HepG2 (cell line): Measurements from ENCODE around the gene NSUN3. TPM values are rescaled to one million over a fixed set of nuclear protein-coding genes. Genes with fewer than 3 reads are reported as not detected.

Experiments used
- ATAC-seq: fragments of 200-7000 bp; cut with Tn5 transposase; 3 replicates; pipeline ENCODE4 v1.9.1; 2020; ENCODE audit warnings: mild to moderate bottlenecking, moderate library complexity
- BruUV-seq: library from RNA; stranded (reverse); fragments of 400-500 nt; replicated peaks from 2 replicates; lab custom pipeline; 2021; lab: Mats Ljungman, UMichigan
- CTCF ChIA-PET: fragments of 300-600 bp; formaldehyde crosslinking; extraction: SDS; loops from one replicate; lab custom pipeline; 2021; ENCODE audit warnings: low total read pairs, inconsistent platforms, low intra/inter-chr PET ratio; lab: Yijun Ruan, JAX
- POLR2A ChIA-PET: fragments of 350-600 bp; sonication (Branson Sonifier 250); formaldehyde crosslinking; loops from one replicate; lab custom pipeline; 2020; ENCODE audit warnings: antibody characterized with exemption, inconsistent platforms; lab: Yijun Ruan, JAX
- DNase-seq: peaks from one replicate; pipeline ENCODE4 v3.0.0-alpha.2; 2015; ENCODE audit warnings: low spot score
- FAIRE-seq: peaks from 3 replicates; lab custom pipeline; 2011; peaks lifted over from hg19 to GRCh38; lab: Jason Lieb, UNC
- H2AFZ ChIP-seq: one replicate; pipeline ENCODE4 v1.6.1; 2011; ENCODE audit warnings: low read length, inconsistent platforms
- H3K27ac ChIP-seq: fragments of 300-600 bp; 3 replicates; pipeline ENCODE4 v1.8.0; 2011; ENCODE audit warnings: mixed run types, mild to moderate bottlenecking, mixed read lengths, low read length, inconsistent platforms; ENCODE audit not compliant: insufficient read depth; ENCODE audit errors: extremely low read length
- H3K27me3 ChIP-seq, 2 experiments: fragments of 200-600 bp in 1 of 2; 2 replicates in 1 of 2; 3 replicates in 1 of 2; pipeline versions ENCODE4 v1.6.0 to v1.8.0; 2011; ENCODE audit warnings: low read length in 2 of 2, mild to moderate bottlenecking in 2 of 2, moderate library complexity in 2 of 2, inconsistent platforms in 1 of 2; ENCODE audit not compliant: insufficient read depth in 2 of 2, control insufficient read depth in 1 of 2
- H3K36me3 ChIP-seq, 2 experiments: fragments of 200-600 bp in 1 of 2; replicated peaks in 1 of 2; 2 replicates in 1 of 2; 3 replicates in 1 of 2; pipeline versions ENCODE4 v1.5.1 to v1.8.0; 2011; ENCODE audit warnings: low read length in 2 of 2, inconsistent platforms in 1 of 2; ENCODE audit not compliant: insufficient read depth in 2 of 2, control insufficient read depth in 1 of 2
- H3K4me1 ChIP-seq: 2 replicates; pipeline ENCODE4 v1.5.1; 2012; ENCODE audit warnings: low read length, inconsistent platforms; ENCODE audit not compliant: insufficient read depth
- H3K4me2 ChIP-seq: 2 replicates; pipeline ENCODE4 v1.6.0; 2011; ENCODE audit warnings: low read depth, low read length, inconsistent platforms
- H3K4me3 ChIP-seq, 3 experiments: fragments of 200-600 bp in 1 of 3; sonication (generic), shearing (Covaris generic) in 1 of 3; replicated peaks in 1 of 3; 2 replicates each; pipeline ENCODE4 v1.5.1; 2011 to 2016; ENCODE audit warnings: low read length in 3 of 3, inconsistent platforms in 2 of 3, low read depth in 2 of 3, mild to moderate bottlenecking in 2 of 3, control low read depth in 1 of 3, mixed read lengths in 1 of 3; ENCODE audit not compliant: insufficient read depth in 1 of 3
- H3K79me2 ChIP-seq: one replicate; pipeline ENCODE4 v1.6.1; 2011; ENCODE audit warnings: low read length, inconsistent platforms; ENCODE audit not compliant: insufficient read depth
- H3K9ac ChIP-seq: 2 replicates; pipeline ENCODE4 v1.6.0; 2011; ENCODE audit warnings: mild to moderate bottlenecking, low read depth, low read length, inconsistent platforms; ENCODE audit not compliant: insufficient read depth
- H3K9me3 ChIP-seq: 2 replicates; pipeline ENCODE4 v1.5.1; 2012; ENCODE audit warnings: mild to moderate bottlenecking, low read length
- H4K20me1 ChIP-seq: 2 replicates; pipeline ENCODE4 v1.6.0; 2011; ENCODE audit warnings: inconsistent platforms, mild to moderate bottlenecking, low read length, moderate library complexity; ENCODE audit not compliant: insufficient read depth
- AGO2 ChIP-seq: fragments of 200-400 bp; formaldehyde crosslinking; optimal IDR thresholded peaks from 2 replicates; pipeline ENCODE3; 2017; ENCODE audit warnings: mild to moderate bottlenecking, low read depth, low read length, moderate library complexity
- CBX1 ChIP-seq: IDR thresholded peaks from one replicate; pipeline ENCODE4 v1.6.1; 2016; ENCODE audit warnings: antibody characterized with exemption, low read depth
- FOXK1 ChIP-seq: sonication (generic); formaldehyde crosslinking; IDR thresholded peaks from 2 replicates; pipeline ENCODE4 v1.4.0; 2020; ENCODE audit warnings: low read depth, missing genetic modification reagents, borderline replicate concordance
- HDAC2 ChIP-seq: sonication (generic); formaldehyde crosslinking; IDR thresholded peaks from 2 replicates; pipeline ENCODE4 v1.4.0; 2020; ENCODE audit warnings: missing genetic modification reagents
- HMGXB4 ChIP-seq, 2 experiments: sonication (generic) in 1 of 2; formaldehyde crosslinking in 1 of 2; IDR thresholded peaks; 2 replicates each; pipeline versions ENCODE4 v1.4.0 to v1.6.1; 2018 to 2020; ENCODE audit warnings: missing genetic modification reagents in 2 of 2, borderline replicate concordance in 1 of 2, low read depth in 1 of 2, mild to moderate bottlenecking in 1 of 2, missing biosample characterization in 1 of 2
- NR2F2 ChIP-seq: IDR thresholded peaks from 2 replicates; pipeline ENCODE4 v1.6.1; 2012; ENCODE audit warnings: low read depth, inconsistent platforms, borderline replicate concordance
- RBM22 ChIP-seq: fragments of 200-400 bp; formaldehyde crosslinking; optimal IDR thresholded peaks from 2 replicates; pipeline ENCODE3; 2017; ENCODE audit warnings: mild to moderate bottlenecking, low read length, moderate library complexity
- RFXANK ChIP-seq: IDR thresholded peaks from 2 replicates; pipeline ENCODE4 v1.6.1; 2016
- SMAD9 ChIP-seq: sonication (generic); formaldehyde crosslinking; IDR thresholded peaks from 2 replicates; pipeline ENCODE4 v1.5.1; 2020; ENCODE audit warnings: mild to moderate bottlenecking, missing genetic modification reagents
- SRY ChIP-seq: sonication (generic); formaldehyde crosslinking; IDR thresholded peaks from 2 replicates; pipeline ENCODE4 v1.8.0; 2022; ENCODE audit warnings: mild to moderate bottlenecking, missing genetic modification reagents
- ZBTB38 ChIP-seq: sonication (generic); formaldehyde crosslinking; IDR thresholded peaks from 2 replicates; pipeline ENCODE4 v1.5.1; 2020; ENCODE audit warnings: mild to moderate bottlenecking, missing genetic modification reagents
- ZKSCAN5 ChIP-seq: sonication (generic); formaldehyde crosslinking; IDR thresholded peaks from 2 replicates; pipeline ENCODE4 v1.5.1; 2020; ENCODE audit warnings: mild to moderate bottlenecking, missing genetic modification reagents
- ZNF260 ChIP-seq: sonication (generic); formaldehyde crosslinking; IDR thresholded peaks from 2 replicates; pipeline ENCODE4 v1.4.0; 2020; ENCODE audit warnings: missing genetic modification reagents, low read depth, mild to moderate bottlenecking, borderline replicate concordance
- ZNF280D ChIP-seq: sonication (generic); formaldehyde crosslinking; IDR thresholded peaks from 2 replicates; pipeline ENCODE4 v1.5.1; 2020; ENCODE audit warnings: mild to moderate bottlenecking, missing genetic modification reagents
- ZNF543 ChIP-seq: sonication (generic); formaldehyde crosslinking; IDR thresholded peaks from 2 replicates; pipeline ENCODE4 v1.4.0; 2020; ENCODE audit warnings: mild to moderate bottlenecking, missing genetic modification reagents
- ZNF660 ChIP-seq: sonication (generic); formaldehyde crosslinking; IDR thresholded peaks from 2 replicates; pipeline ENCODE4 v1.5.1; 2020; ENCODE audit warnings: mild to moderate bottlenecking, low read depth, missing genetic modification reagents, borderline replicate concordance
- ZNF761 ChIP-seq: sonication (generic); formaldehyde crosslinking; conservative IDR thresholded peaks from 2 replicates; pipeline ENCODE4 v1.4.0; 2020; ENCODE audit warnings: mild to moderate bottlenecking, missing genetic modification reagents
- WGBS: methylation state at CpG from one replicate; pipeline ENCODE4 v1.1.6; 2017; ENCODE audit warnings: low lambda C conversion rate; 5-methylcytosine and 5-hydroxymethylcytosine counted together
- in situ Hi-C: cut with HindIII; loops from 2 replicates; pipeline ENCODE4 v1.10.0; 2017; ENCODE audit warnings: low pct_unique_long_range_greater_than_20kb; ENCODE audit not compliant: extremely low pct_ligation_motif_present
- intact Hi-C: fragments of 100-400 bp; cut with micrococcal nuclease; formaldehyde crosslinking; loops from one replicate; pipeline ENCODE4 v1.10.0; 2022; ENCODE audit not compliant: unreplicated experiment
- polyA plus RNA-seq, 8 experiments: library from polyadenylated mRNA; depleted of rRNA in 3 of 8; stranded (reverse) in 7 of 8; unstranded in 1 of 8; fragments of >200 nt; fragmentation: Illumina TruSeq in 4 of 8; extraction: Trizol in 4 of 8; gene quantifications; 2 replicates each; pipeline versions ENCODE4 v1.2.1 to v1.2.3, GENCODE V29; 2011 to 2016; ENCODE audit warnings: low read depth in 4 of 8, missing spikeins in 1 of 8, mixed read lengths in 1 of 8; ENCODE audit not compliant: insufficient read depth in 1 of 8
- total RNA-seq, 5 experiments: library from RNA; depleted of rRNA; stranded (reverse); fragments of >200 nt; fragmentation: Illumina TruSeq; extraction: Trizol; gene quantifications; 2 replicates each; pipeline ENCODE4 v1.2.3, GENCODE V29; 2016; ENCODE audit warnings: low read depth in 1 of 5

Gene NSUN3
- total and polyA plus RNA-seq, 2 of the 13 experiments (the other 11 are each of a cell fraction or from before 2014, with no cell fraction given): 3.2 to 10.6 TPM

GRCh38 chr3:94173673-94174434, 111.0 kb downstream of the NSUN3 start (continued):
- TF ChIP-seq ZNF543: no peak
- TF ChIP-seq AGO2: no peak
- TF ChIP-seq ZKSCAN5 (CRISPR knock-in tag): no peak
- TF ChIP-seq SMAD9: no peak
- TF ChIP-seq ZBTB38 (CRISPR knock-in tag): no peak
- TF ChIP-seq RFXANK (CRISPR knock-in tag): no peak
- no peak for TF ChIP-seq ZNF660 (CRISPR knock-in tag)
- TF ChIP-seq CBX1: no peak
- no peak for TF ChIP-seq FOXK1 (CRISPR knock-in tag)
- TF ChIP-seq NR2F2: no peak
- TF ChIP-seq ZNF280D (CRISPR knock-in tag): no peak

GRCh38 chr3:94175677-94176076, 112.8 kb downstream of the NSUN3 start:
- in situ Hi-C loops: no loop called here
- no peaks in the 10 kb centered on the region for H3K4me1 ChIP-seq
- FAIRE-seq: no peak
- intact Hi-C loops: no loop called here
- no peaks in the 10 kb centered on the region for H3K79me2 ChIP-seq
- H3K27ac ChIP-seq: no peak overlapping the region
- TF ChIP-seq HDAC2 (CRISPR knock-in tag) (no peak), ZNF260 (CRISPR knock-in tag) (no peak), ZNF761 (no peak), HMGXB4 (CRISPR knock-in tag; IDR thresholded peaks at IDR 0.05; ENCODE audit: borderline replicate concordance in 1 of 2, low read depth in 1 of 2) (no peak), RBM22 (no peak), SRY (CRISPR knock-in tag) (no peak)
- TF ChIP-seq, all 625 proteins: peak for 0
- Histone ChIP-seq H2AFZ (no peak overlapping the region), H3K9me3 (no peaks in the 10 kb centered on the region), H3K27me3 (no peaks in the 10 kb centered on the region; a peak in 1 of 5 replicates), H3K9ac (no peak overlapping the region), H3K4me2 (no peak overlapping the region), H3K4me3 (no peak overlapping the region), H3K36me3 (no peaks in the 10 kb centered on the region), H4K20me1 (no peaks in the 10 kb centered on the region)
- 69% methylated on average over 2 of the region's 2 CpGs for WGBS
- DNase-seq (no peak), ATAC-seq (no peak)
- CTCF ChIA-PET: no interaction called here
- POLR2A ChIA-PET: no interaction called here
- BruUV-seq: no TSS peak
